ENCODE results near the gene MAP3K8.

GRCh38 chr10:30510184-30510931 is 76.4 kb downstream of the MAP3K8 start:
- TF ChIP-seq POLR2AphosphoS5 (IDR thresholded peaks at IDR 0.05) (no peak), EZH2 (IDR thresholded peaks at IDR 0.05; ENCODE audit: borderline replicate concordance, insufficient read depth, low read length, poor library complexity, severe bottlenecking) (no peak), CTCF (IDR thresholded peaks at IDR 0.05; ENCODE audit: poor library complexity, severe bottlenecking) (no peak), REST (IDR thresholded peaks at IDR 0.05; ENCODE audit: borderline replicate concordance) (no peak), RAD21 (conservative IDR thresholded peaks at IDR 0.05) (no peak), MXI1 (conservative IDR thresholded peaks at IDR 0.05; ENCODE audit: poor library complexity, severe bottlenecking) (no peak), EP300 (conservative IDR thresholded peaks at IDR 0.05; ENCODE audit: poor library complexity, severe bottlenecking) (no peak)
